Mesothelial cell of epicardium (in vitro differentiated cells): ENCODE data around the gene FRMD1. TPM values are rescaled to one million over a fixed set of nuclear protein-coding genes. Genes with fewer than 3 reads are reported as not detected.

ENCODE experiments used
- DNase-seq, 2 experiments: peaks; one replicate each; pipeline ENCODE4 v3.0.0; 2021; ENCODE audit warnings: low spot score in 2 of 2; ENCODE audit not compliant: unreplicated experiment in 2 of 2
- H3K27ac Mint-ChIP-seq: 2 replicates; pipeline ENCODE4 v1.8.0; 2021; ENCODE audit warnings: mixed read lengths
- H3K27me3 Mint-ChIP-seq: 2 replicates; pipeline ENCODE4 v1.8.0; 2021; ENCODE audit warnings: low read depth, mixed read lengths
- H3K36me3 Mint-ChIP-seq: 2 replicates; pipeline ENCODE4 v1.8.0; 2021; ENCODE audit warnings: mixed read lengths
- H3K4me1 Mint-ChIP-seq: 2 replicates; pipeline ENCODE4 v1.8.0; 2021; ENCODE audit warnings: mixed read lengths
- H3K4me3 Mint-ChIP-seq: 2 replicates; pipeline ENCODE4 v1.8.0; 2021; ENCODE audit warnings: mild to moderate bottlenecking, moderate library complexity, mixed read lengths
- H3K9me3 Mint-ChIP-seq: 2 replicates; pipeline ENCODE4 v1.8.0; 2021; ENCODE audit warnings: mixed read lengths
- CTCF ChIP-seq: fragments of 200-600 bp; sonication (generic); IDR thresholded peaks from one replicate; pipeline ENCODE4 v1.5.0; 2021; ENCODE audit warnings: antibody characterized with exemption; ENCODE audit not compliant: unreplicated experiment
- total RNA-seq: library from RNA; stranded (reverse); gene quantifications from 3 replicates; pipeline ENCODE4 v1.2.1, GENCODE V29; 2021

FRMD1 gene
- total RNA-seq, 1 donor from 2014 or later: not detected

GRCh38 chr6:168062346-168063289, 16.4 kb downstream of the FRMD1 start:
- no peak for DNase-seq
- Mint-ChIP-seq H3K4me1 (no peaks in the 10 kb centered on the region), H3K36me3 (no peaks in the 10 kb centered on the region), H3K27me3 (no peaks in the 10 kb centered on the region), H3K9me3 (no peaks in the 10 kb centered on the region), H3K4me3 (no peak overlapping the region), H3K27ac (no peak overlapping the region)
- TF ChIP-seq CTCF: no peak

- Mint-ChIP-seq H3K27me3 (no peaks in the 10 kb centered on the region), H3K4me1 (no peaks in the 10 kb centered on the region), H3K27ac (no peak overlapping the region), H3K9me3 (no peaks in the 10 kb centered on the region), H3K4me3 (no peak overlapping the region), H3K36me3 (no peaks in the 10 kb centered on the region)
- no peak for DNase-seq
- no peak for TF ChIP-seq CTCF
These were observed 17.5 kb downstream of the FRMD1 start for GRCh38 chr6:168061269-168062210.

- no peak overlapping the region for H3K4me3 Mint-ChIP-seq
- no peaks in the 10 kb centered on the region for H3K36me3 Mint-ChIP-seq
- no peaks in the 10 kb centered on the region for H3K9me3 Mint-ChIP-seq
- no peaks in the 10 kb centered on the region for H3K4me1 Mint-ChIP-seq
- peak; percentile 31 for TF ChIP-seq CTCF
- no peak overlapping the region for H3K27ac Mint-ChIP-seq
- H3K27me3 Mint-ChIP-seq: no peaks in the 10 kb centered on the region
- DNase-seq: no peak
These were observed 18.5 kb downstream of the FRMD1 start for GRCh38 chr6:168060521-168060931.

GRCh38 chr6:168058691-168059551, 20.1 kb downstream of the FRMD1 start:
- Mint-ChIP-seq H3K27ac (no peak overlapping the region), H3K4me1 (peaks cover 4% of the 10 kb centered on the region), H3K36me3 (no peaks in the 10 kb centered on the region), H3K27me3 (no peaks in the 10 kb centered on the region), H3K4me3 (no peak overlapping the region), H3K9me3 (no peaks in the 10 kb centered on the region)
- no peak for TF ChIP-seq CTCF
- DNase-seq: no peak

- Mint-ChIP-seq H3K27me3 (no peaks in the 10 kb centered on the region), H3K4me1 (peaks cover 4% of the 10 kb centered on the region), H3K27ac (no peak overlapping the region), H3K36me3 (no peaks in the 10 kb centered on the region), H3K4me3 (no peak overlapping the region), H3K9me3 (no peaks in the 10 kb centered on the region)
- TF ChIP-seq CTCF: no peak
- DNase-seq: no peak
These were observed 21.2 kb downstream of the FRMD1 start for GRCh38 chr6:168057836-168058235.
